Endometrium (tissue), 2 donors: ENCODE measurements around the gene ITCH.
"Not testable (repeated sequence)": the region's sequence is repeated elsewhere in the genome, so short reads cannot be mapped to it uniquely, and the experiment has no call there.

Experiments used
- FAIRE-seq: peaks from 2 replicates; lab custom pipeline; 2012; peaks lifted over from hg19 to GRCh38; lab: Jason Lieb, UNC
- donor health status: control.
- donor health status: control.

ITCH gene

DNA sequence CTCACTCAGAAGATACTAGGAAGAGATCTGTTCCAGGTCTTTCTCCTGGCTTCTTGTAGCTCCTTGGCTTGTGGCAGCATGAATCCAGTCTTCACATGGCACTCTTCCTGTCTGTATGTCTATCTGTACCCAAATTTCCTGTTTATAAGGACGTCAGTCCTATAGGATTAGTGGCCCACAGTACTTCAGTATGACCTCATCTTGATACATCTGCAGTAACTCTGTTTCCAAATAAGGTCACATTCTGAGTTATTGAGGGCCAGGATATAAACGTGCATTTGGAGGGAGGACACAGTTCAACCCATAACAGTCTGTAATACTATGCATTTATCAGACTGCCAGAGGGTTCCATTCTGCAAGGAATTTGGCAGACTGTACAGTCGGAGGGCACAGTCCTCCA is 95.6 kb downstream of the ITCH start:
- FAIRE-seq: no peak

DNA sequence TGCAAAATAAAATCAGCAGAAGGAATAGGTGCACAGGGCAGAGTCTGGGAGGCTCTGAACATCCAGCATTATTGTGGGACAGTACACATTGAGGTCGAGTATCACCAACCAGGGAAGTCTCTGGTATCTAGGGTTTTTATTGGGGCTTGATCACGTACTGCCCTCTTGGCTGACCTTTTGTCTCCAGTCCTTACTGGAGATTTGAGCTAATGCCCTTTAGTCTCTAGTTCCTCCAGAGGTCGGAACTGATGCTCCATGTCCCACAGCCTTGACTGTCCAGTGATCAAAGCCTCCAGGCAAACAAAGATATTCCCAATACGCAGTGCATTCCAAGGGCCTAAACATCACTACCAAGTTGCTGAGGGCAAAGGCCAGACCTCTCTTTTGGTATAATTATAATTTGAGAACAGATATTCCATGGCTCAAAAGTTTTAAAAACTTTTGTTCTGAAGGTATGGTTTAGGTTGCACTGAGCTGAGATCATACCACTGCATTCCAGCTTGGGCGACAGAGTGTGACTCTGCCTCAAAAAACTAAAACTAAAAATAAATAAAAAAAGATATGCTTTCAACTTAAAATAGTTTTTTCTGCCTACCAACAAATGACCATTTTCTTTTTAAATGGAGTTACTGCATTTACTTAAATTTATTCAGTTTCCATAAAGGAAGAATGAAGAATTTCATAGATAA is 96.3 kb downstream of the ITCH start:
- no peak for FAIRE-seq

DNA sequence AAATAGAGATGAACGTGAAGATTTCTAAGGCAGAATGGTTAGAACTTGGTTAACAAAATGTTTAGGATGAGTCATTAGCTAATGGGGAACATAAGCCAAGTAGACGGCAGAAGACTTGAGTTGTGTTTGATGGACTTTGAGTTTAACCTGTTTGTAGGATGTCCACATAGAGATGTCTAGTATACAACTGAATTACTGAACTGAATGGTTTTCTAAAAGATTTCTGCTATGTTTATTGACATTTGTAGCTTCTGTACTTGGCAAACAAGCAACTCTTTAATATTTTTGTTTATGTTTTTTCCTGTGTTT is 98.7 kb downstream of the ITCH start:
- no peak for FAIRE-seq

DNA sequence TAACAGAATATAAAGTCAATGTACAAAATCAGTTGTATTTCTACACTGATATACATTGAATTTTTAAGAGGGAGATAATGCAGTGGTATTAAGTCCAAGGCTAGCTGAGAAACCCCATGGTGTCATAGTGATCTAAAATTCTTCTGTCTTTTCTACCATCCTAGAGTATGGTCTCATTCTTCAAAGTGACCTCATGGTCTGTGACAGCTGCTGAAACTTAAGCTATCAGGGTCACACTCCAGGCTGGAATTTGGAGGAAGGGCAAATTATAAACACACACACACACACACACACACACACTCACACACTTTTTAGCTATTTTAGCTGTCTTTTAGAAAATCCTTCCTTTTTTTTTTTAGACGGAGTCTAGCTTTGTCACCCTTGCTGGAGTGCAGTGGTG is 105.9 kb downstream of the ITCH start:
- FAIRE-seq: no peak

- FAIRE-seq: peak; percentile 57
Observed at GRCh38 chr20:34472246-34472925, 109.3 kb downstream of the ITCH start.

DNA sequence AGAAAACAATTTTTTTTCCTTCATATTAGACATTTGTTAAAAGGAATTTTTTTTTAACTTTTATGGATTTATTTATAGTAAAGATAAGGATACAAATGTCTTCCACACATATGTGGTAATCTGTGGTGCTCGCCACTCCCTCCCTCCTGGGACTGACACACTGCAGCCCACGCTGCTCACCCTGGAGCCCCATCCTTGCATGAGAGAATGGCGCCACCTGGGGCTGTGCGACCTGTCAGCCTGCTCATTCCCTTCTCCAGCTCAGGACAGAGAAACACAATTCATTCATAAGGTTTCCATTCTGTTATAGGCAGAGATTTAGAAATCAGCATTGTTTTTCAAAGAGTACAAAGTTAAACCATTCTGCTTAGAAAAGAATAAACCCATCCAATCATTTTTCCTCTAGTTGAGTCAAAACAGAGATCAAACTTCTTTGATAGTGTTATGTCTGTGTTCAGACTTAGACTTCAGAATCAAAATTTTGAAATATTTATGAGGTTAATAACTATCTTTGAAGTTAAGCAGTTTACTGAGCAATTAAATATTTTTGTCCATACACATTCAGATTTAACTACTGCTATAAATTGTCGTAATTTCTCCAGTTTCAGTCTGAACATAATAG is 110.3 kb downstream of the ITCH start:
- FAIRE-seq: peak; percentile 91

- no peak for FAIRE-seq
Observed at GRCh38 chr20:34475979-34476736, 113.1 kb downstream of the ITCH start.

GRCh38 chr20:34479627-34480026 is 116.6 kb downstream of the ITCH start:
- FAIRE-seq: no peak

DNA sequence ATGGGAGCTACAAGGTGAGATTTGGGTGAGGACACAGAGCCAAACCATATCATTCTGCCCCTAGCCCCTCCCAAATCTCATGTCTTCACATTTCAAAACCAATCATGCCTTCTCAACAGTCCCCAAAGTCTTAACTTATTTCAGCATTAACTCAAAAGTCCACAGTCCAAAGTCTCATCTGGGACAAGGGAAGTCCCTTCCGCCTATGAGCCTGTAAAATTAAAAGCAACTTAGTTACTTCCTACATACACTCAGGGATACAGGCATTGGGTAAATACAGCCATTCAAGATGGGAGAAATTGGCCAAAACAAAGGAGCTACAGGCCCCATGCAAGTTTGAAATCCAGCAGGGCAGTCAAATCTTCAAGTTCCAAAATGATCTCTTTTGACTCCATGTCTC is 119.1 kb downstream of the ITCH start:
- not testable (repeated sequence) for FAIRE-seq

DNA sequence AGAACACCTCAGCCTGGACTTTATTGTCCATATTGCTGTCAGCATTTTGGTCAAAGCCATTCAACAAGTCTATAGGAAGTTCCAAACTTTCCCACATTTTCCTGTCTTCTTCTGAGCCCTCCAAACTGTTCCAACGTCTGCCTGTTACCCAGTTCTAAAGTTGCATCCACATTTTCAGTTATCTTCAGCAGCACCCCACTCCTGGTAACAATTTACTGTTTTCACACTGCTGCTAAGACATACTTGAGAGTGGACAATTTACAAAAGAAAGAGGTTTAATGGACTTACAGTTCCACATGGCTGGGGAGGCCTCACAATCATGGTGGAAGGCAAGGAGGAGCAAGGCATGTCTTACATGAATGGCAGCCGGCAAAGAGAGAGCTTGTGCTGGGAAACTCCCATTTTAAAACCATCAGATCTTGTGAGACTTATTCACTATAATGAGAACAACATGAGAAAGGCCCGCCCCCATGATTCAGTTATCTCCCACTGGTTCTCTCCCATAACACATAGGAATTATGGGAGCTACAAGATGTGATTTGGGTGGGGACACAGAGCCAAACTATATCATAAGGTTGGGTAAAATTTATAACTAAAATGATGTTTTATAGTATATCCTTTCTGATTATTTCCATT is 120.6 kb downstream of the ITCH start:
- not testable (repeated sequence) for FAIRE-seq

GRCh38 chr20:34485068-34485634 is 122.1 kb downstream of the ITCH start:
- FAIRE-seq: no peak

- no peak for FAIRE-seq
Observed at GRCh38 chr20:34491226-34491931, 128.3 kb downstream of the ITCH start.

- no peak for FAIRE-seq
Observed at GRCh38 chr20:34491932-34492509, 128.9 kb downstream of the ITCH start.

DNA sequence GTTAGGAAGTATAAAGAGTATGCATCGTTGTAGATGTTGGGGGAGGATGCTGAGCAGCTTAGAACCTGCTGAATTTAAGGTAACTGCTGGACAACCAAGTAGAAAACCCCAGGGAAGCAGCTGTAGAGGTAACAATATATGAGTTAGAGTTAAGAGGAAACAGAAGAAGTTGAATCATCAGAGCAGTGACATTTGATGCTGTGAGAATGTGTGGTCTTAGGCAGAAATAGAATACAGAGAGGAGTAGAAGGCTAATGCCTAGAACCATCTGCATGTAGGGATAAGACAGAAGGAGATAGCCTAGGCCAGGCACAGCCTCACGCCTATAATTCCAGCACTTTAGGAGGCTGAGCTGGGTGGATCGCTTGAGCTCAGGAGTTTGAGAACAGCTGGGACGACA is 130.6 kb downstream of the ITCH start:
- FAIRE-seq: no peak

GRCh38 chr20:34495307-34495706 is 132.2 kb downstream of the ITCH start:
- no peak for FAIRE-seq

- FAIRE-seq: no peak
Observed at GRCh38 chr20:34495916-34496315, 132.8 kb downstream of the ITCH start.

- FAIRE-seq: not testable (repeated sequence)
Observed at GRCh38 chr20:34497596-34497995, 134.5 kb downstream of the ITCH start.

- FAIRE-seq: no peak
Observed at GRCh38 chr20:34500823-34501222, 137.8 kb downstream of the ITCH start.

GRCh38 chr20:34506480-34506879 is 143.4 kb downstream of the ITCH start:
- FAIRE-seq: no peak

- FAIRE-seq: no peak
Observed at GRCh38 chr20:34507702-34508413, 144.8 kb downstream of the ITCH start.
